GM18511 (cell line): ENCODE data around the gene PSME3IP1.
A peak's percentile ranks its signal among the peaks of the same experiment; 100 is the strongest.
"Not testable (repeated sequence)": the region's sequence is repeated elsewhere in the genome, so short reads cannot be mapped to it uniquely, and the experiment has no call there.

ENCODE experiments used
- ATAC-seq: cut with Tn5 transposase; IDR thresholded peaks from one replicate; pipeline ENCODE4 v1.9.1; 2021; ENCODE audit warnings: mild to moderate bottlenecking, moderate library complexity; ENCODE audit not compliant: unreplicated experiment

The PSME3IP1 gene

GRCh38 chr16:57200321-57200720, 14.5 kb upstream of the PSME3IP1 start:
- not testable (repeated sequence) for ATAC-seq

DNA sequence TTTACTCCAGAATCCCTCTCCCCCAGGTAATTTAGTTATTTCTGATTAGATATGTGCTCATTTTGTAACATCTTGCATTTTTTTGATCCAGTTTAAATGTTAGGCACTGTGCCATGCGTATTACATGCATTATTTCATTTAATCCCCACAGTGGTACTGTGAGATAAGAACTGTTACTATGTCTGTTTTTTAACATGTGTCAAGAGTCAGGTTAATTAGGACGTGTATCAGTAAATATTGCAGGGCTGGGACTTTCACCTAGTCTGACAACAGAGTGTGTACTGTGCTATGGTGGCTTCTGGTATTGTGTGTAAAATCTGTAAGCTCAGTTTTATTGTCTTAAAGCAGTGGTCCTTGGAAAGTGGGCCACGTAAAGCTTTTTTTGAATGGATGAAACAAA, 10.9 kb upstream of the PSME3IP1 start:
- no peak for ATAC-seq

DNA sequence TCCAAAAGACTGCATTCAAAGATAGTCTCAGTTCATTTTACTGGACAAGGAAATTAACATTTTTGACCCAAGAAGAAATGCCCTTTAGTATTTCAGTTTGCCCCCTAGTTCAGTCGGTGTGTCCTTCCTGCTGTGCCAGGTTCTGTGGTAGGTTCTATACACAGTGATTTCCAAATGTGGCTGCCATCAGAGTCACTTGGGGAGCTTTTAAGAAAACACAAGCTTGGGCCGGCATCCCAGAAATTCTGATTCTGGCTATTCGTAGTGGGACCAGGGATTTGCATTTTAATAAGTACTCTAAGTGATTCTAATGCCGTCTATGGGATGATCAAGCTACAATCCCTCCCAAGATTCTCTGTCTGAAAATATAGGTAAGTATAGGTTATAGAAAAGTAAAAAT, 10.4 kb upstream of the PSME3IP1 start:
- no peak for ATAC-seq

DNA sequence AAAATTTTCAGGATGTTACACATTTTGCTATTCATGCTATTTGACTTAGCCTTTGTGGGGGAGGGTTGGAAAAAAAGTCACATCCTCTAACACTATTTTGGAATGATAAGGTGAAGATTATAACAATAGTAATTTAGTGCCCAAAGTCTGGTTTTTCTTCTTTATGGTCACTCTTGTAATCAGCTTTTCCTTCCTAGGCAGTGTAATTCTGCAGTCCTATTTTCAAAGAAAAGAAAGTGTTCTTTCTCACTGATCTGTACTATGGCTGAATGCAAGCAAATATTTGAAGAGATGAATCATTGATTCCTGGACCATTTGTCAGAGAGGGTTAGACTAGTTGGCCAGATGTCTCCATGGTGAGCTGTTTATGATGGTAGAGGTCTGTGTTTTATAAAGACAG, 8.7 kb upstream of the PSME3IP1 start:
- no peak for ATAC-seq

DNA sequence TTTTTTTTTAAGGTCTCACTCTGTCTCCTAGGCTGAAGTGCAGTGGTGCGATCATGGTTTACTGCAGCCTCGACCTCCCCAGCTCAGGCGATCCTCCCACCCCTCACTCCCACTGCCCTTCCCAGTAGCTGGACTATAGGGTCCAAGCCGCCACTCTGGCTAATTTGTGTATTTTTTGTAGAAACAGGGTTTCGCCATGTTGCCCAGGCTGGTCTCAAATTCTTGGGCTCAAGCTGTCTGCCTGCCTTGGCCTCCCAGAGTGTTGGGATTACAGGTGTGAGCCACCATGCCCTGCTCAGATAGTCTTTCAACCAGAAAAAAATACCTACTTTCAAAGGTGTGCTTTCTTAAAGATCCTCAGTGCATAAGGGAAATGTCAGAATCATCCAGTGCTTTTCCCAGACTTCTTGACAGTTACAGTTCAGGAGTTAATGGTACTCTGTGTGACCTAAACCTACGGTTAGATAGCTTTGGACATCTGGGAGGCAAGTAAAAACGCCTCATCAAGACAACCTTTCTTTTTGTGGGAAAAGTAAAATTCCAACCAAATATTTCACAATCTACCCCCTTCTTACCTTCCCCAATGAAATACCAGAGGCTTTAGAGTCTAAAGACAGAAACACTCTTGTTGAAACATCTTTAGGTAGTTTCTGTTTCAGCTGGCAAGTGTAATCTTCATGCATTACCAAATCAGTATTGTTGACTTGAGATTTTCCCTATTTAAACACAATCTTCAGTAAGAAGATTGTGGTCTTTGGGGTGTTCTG, 7.1 kb upstream of the PSME3IP1 start:
- ATAC-seq: no peak

DNA sequence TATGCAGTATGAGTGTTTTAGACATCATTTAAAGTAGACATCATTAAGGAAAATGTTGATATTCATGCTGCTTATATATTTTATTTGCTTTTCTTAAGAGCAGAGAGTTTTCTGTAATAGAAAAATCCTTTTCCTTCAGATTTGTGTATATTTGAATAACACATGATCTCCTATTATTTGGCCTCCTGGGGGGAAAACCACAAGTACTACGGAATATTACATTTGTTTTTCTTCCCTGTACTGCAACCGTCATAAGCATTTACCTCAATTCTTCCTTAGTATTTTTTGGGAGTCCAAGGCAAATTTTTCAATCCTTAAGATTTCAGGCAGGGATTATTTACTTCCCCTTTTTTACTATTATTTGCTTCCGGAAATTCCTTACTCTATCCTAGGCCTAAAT, 6.3 kb upstream of the PSME3IP1 start:
- ATAC-seq: no peak

- no peak for ATAC-seq
Measured at GRCh38 chr16:57191056-57191571, 5.3 kb upstream of the PSME3IP1 start.

DNA sequence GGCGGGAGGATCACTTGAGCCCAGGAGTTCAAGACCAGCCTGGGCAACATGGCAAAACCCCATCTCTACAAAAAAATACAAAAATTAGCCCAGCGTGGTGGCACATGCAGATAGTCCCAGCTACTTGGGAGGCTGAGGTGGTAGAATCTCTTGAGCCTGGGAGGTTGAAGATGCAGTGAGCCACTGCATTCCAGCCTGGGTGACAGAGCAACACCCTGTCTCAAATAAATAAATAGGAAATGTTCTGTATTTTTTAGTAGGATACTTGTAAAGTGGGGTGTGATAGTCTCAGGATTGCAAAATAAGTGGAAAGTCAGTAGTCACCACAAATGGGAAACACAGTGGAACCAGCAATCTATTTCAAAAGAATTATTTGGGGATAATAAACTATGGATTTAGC, 4.3 kb upstream of the PSME3IP1 start:
- no peak for ATAC-seq

DNA sequence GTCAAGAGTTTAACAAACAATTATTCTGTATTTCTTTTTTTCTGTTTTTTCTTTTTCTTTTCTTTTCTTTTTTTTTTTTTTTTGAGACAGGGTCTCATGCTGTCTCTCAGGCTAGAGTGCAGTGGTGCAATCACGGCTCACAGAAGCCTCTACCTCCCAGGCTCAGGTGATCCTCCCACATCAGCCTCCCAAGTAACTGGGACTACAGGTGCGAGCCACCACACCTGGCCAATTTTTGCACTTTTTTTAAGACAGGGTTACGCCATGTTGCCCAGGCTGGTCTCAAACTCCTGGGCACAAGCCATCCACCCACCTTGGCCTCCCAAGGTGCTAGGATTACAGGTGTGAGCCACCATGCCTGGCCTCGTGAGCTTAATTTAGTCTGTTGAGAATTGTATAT, 3.7 kb upstream of the PSME3IP1 start:
- ATAC-seq: not testable (repeated sequence)

- no peak for ATAC-seq
Measured at GRCh38 chr16:57188711-57189002, 2.8 kb upstream of the PSME3IP1 start.

DNA sequence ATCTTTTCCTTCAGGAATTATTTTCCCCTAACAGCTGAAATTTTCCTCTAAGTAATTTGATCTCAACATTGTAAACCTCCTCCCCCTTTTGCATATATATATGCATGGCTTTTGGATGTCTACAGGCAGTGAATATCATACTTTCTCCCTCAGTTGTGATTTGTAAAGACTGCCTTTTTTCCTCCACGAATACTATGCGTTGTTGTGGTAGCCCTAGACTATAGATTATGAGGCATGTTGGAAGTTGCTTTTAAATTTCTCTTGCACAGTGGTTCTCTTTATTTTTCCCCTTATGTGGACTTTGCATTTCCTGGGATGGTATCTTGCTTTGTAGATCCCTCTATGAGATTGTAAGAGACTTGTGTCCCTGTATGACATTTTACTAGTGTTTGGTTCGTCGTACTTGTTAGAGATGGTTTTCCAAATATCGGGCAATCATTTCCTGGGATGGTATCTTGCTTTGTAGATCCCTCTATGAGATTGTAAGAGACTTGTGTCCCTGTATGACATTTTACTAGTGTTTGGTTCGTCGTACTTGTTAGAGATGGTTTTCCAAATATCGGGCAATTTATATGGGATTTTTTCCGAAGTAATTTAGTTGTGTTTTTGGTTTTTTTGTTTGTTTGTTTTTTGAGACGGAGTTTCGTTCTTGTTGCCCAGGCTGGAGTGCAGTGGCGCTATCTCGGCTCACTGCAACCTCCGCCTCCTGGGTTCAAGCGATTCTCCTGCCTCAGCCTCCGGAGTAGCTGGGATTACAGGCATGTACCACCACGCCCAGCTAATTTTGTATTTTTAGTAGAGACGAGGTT, 2.3 kb upstream of the PSME3IP1 start:
- ATAC-seq: not testable (repeated sequence)

GRCh38 chr16:57186872-57187854, 1.3 kb upstream of the PSME3IP1 start:
- ATAC-seq: no peak

DNA sequence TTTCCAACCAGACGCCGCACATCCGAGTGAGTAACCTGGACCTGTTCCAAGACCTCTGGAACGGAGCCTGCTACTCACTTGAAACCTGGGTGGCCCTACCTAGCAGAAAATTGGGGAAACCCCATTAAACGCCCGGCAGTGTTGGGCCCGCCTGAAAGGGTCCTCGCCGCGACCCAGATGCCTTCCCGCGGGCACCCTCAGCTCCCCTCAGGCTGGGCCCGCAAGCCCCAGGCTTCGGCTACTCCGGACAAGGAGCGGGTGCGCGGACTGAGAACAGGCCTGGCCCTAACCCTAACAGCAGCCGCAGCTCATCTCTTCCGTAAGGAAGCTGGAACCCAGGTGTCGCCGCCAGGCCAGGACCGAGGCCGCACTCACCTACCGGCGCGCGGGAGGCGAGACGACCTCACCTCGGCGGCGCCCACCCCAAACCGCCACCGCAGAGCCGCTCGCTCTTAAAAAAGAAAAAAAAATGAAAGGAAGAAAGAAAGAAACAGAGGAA, 344 bp downstream of the PSME3IP1 start:
- ATAC-seq: peak; percentile 43

GRCh38 chr16:57184887-57185445, 873 bp downstream of the PSME3IP1 start:
- ATAC-seq: no peak

DNA sequence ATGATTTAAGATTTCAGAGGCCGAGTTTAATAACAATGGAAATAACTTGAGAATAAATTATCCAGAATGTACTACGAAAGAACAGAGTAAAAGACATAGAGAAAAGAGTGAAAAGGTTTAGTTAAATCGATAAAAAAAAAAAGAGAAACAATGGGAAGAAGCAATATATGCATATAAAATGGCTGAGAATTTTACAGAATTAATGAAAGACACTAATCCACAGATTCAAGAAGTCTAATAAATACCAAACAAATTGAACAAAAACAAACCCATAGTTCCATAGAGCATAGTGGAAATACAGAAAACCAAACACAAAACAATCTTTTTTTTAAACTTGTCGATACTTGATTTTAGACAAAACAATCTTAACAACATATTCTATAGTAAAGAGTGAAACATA, 1.7 kb downstream of the PSME3IP1 start:
- ATAC-seq: no peak

- ATAC-seq: no peak
Measured at GRCh38 chr16:57179215-57179828, 6.5 kb downstream of the PSME3IP1 start.

DNA sequence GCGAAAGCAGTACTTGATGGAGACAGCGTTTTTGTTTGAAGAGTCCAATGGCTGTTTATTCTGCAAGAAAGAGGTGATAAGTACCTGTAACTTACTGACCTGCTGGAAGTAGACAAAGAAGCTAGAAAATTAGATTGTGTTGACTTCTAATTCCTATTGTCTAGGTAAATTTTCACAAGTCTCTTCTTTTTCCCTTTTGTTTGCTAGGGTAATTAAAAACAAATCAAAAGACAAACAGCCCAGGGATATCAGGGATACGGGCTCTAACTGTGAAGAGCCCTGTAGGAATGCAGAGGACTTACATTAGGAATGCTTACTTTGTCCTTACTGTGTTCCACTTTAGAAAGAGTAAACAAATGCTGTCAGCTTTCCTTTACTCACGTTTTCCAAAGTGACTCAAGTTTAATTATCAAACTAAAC, 7.0 kb downstream of the PSME3IP1 start:
- no peak for ATAC-seq

DNA sequence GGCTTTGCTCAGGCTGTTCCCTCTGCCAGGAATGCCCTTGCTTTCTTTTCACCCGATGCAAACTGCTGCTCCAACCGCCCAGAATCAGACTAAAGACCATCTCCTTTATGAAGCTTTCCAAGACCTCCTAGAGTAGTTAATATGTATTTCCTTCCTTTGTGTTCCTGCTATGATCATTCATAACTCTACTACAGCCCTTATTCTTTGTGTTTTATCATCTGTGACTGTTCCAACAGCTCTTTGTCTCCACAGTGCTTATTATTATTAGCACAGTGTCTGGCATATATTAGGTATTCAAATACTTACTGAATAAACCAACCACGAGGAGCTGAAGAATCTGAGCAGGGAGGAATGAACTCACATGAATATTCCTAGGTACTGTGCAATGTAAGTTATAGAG, 7.6 kb downstream of the PSME3IP1 start:
- no peak for ATAC-seq

- no peak for ATAC-seq
Measured at GRCh38 chr16:57175896-57176295, 9.9 kb downstream of the PSME3IP1 start.

- ATAC-seq: no peak
Measured at GRCh38 chr16:57172721-57173290, 13.0 kb downstream of the PSME3IP1 start.
